IgD-negative memory B cell (primary cell): ENCODE data around the gene VDAC1. TPM values are rescaled to one million over a fixed set of nuclear protein-coding genes. Genes with fewer than 3 reads are reported as not detected.
"Not testable (repeated sequence)": the region's sequence is repeated elsewhere in the genome, so short reads cannot be mapped to it uniquely, and the experiment has no call there.

Experiments
- H3K27ac Mint-ChIP-seq, 3 donors: one replicate each; pipeline ENCODE4 v1.8.0; 2020 to 2022; ENCODE audit warnings: mild to moderate bottlenecking in 3 of 3, mixed read lengths in 3 of 3, moderate library complexity in 1 of 3
- H3K27me3 Mint-ChIP-seq: one replicate; pipeline ENCODE4 v1.8.0; 2021; ENCODE audit warnings: mixed read lengths
- H3K36me3 Mint-ChIP-seq: one replicate; pipeline ENCODE4 v1.8.0; 2020; ENCODE audit warnings: mild to moderate bottlenecking, mixed read lengths
- H3K4me1 Mint-ChIP-seq, 3 donors: one replicate each; pipeline ENCODE4 v1.8.0; 2020 to 2022; ENCODE audit warnings: mixed read lengths in 3 of 3, mild to moderate bottlenecking in 1 of 3
- H3K4me3 Mint-ChIP-seq, 4 donors: one replicate each; pipeline ENCODE4 v1.8.0; 2020 to 2022; ENCODE audit warnings: mild to moderate bottlenecking in 4 of 4, mixed read lengths in 4 of 4, moderate library complexity in 3 of 4
- H3K9me3 Mint-ChIP-seq, 3 donors: one replicate each; pipeline ENCODE4 v1.8.0; 2020 to 2021; ENCODE audit warnings: mixed read lengths in 3 of 3, mild to moderate bottlenecking in 1 of 3
- polyA plus RNA-seq: library from polyadenylated mRNA; unstranded; fragments of 300-500 nt; fragmentation: Illumina TruSeq; gene quantifications from one replicate; pipeline ENCODE4 v1.2.3, GENCODE V29; 2021

Gene VDAC1
- polyA plus RNA-seq, 1 donor from 2014 or later, result 90.0 TPM

DNA sequence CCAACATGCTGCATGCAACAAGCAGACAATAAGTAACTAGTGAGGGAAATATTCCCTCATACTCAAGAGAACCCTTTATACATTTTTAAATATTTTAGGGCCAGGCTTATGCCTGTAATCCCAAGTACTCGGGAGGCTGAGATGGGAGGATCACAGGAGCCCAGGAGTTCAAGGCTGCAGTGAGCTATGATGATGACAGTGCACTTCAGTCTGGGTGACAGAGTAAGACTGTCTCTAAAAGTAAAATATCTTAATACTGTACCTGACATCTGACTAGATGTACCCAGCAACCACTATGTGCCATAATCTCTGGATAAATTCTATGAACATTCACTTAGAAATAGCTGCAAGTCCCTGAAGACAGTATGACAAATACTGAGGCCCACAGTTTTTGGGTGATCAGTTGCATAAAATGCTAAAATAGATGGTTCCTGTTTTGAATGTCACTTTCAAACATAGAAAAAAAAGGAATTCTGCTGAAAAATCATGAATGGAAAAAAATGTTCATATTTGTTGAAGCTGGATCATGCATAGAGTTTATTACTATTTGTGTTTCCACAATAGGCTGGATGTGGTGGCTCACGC, 34.4 kb downstream of the VDAC1 start:
- no peaks in the 10 kb centered on the region for H3K36me3 Mint-ChIP-seq

GRCh38 chr5:133969654-133970324, 35.0 kb downstream of the VDAC1 start:
- Mint-ChIP-seq H3K27me3 (no peaks in the 10 kb centered on the region), H3K4me1 (peaks cover 28 to 34% (median 29%) of the 10 kb centered on the region in 3 donors), H3K36me3 (no peaks in the 10 kb centered on the region), H3K4me3 (peak overlapping the region; percentile 93 to 100 (median 95)), H3K9me3 (no peaks in the 10 kb centered on the region), H3K27ac (peak overlapping the region; percentile 92 to 99 (median 96))

More for the DNA sequence above, 34.4 kb downstream of the VDAC1 start:
- Mint-ChIP-seq H3K27ac (peak overlapping the region; percentile 92 to 99 (median 96)), H3K9me3 (no peaks in the 10 kb centered on the region), H3K27me3 (no peaks in the 10 kb centered on the region), H3K4me3 (peak overlapping the region; percentile 93 to 100 (median 95)), H3K4me1 (peaks cover 24 to 28% (median 24%) of the 10 kb centered on the region in 3 donors)

DNA sequence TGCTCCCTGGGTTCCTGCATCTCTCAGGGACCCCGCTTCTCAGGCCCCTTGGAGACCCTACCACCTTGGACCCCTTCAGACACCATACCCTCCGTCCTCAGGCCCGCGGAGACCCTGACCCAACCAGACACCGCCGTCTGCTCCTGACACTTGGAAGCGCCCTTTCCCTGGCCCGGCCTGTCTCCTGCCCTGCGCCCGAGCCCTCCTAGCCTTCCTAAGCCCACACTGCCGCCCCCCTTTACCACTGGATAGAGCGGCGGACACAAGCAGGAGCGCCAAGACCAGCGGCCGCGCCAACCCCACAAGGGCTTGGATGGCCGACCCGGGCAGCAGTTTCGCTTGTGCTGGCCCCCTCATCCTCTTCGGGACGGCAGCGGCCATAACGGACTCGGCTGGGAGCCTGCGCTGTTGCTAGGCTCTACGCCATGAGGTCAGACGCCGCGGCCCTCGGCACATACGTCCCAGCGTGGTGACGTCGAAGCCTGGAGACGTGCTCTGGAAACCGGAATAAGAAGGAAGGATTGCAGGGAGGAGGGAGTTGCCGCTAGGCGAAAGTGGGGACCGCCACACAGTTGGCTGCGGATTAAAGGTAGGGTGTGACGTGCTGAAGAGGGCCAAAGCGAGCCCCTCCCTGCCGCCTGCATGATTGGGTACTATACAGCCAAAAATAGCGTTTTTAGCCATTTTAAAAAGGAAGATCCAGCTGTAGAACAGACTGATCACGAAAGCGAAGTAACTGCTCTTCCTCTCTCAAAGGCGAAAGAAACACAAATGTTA, 36.4 kb downstream of the VDAC1 start, which contains the start of gene C5orf15:
TSS of gene C5orf15 (minus strand) at position 422 of the 777 bp plus-strand sequence. CDS start at position 381, 41 bp downstream.
- Mint-ChIP-seq H3K27ac (peak within 1 kb of the TSS; percentile 92 to 99 (median 96)), H3K4me3 (peak within 1 kb of the TSS; percentile 93 to 100 (median 95)), H3K27me3 (no peaks in the 10 kb centered on the region), H3K4me1 (peaks cover 31 to 40% (median 33%) of the 10 kb centered on the region in 3 donors), H3K9me3 (no peaks in the 10 kb centered on the region), H3K36me3 (peaks cover 7% of the 10 kb centered on the region)

DNA sequence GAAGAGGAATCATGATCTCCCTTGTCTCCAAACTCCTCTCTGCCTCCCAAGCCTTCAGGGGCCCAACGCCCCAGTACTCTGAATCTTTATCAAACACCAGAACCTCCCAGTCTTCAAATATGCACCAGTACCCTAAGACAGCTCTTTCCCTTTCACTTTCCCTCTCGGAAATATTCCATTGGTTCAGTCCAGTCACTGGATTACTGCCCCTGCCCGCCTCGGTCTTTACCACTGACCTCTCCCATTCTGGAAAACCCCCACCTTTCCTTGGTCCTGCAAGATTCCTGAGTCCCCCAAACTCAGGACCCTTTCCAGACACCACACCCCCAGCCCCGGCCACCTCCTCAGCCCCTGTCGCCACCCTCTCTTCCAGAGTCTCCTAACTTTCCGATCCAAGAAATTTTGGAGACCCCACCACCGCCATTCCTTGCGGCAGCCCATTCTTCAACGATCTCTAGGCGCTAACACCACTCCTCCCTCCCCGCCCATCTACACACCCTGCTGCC, 37.0 kb downstream of the VDAC1 start:
- H3K4me1 Mint-ChIP-seq, result peaks cover 33 to 42% (median 37%) of the 10 kb centered on the region in 3 donors
- peaks cover 7% of the 10 kb centered on the region for H3K36me3 Mint-ChIP-seq
- H3K9me3 Mint-ChIP-seq, result no peaks in the 10 kb centered on the region
- peak overlapping the region; percentile 93 to 100 (median 95) for H3K4me3 Mint-ChIP-seq
- no peaks in the 10 kb centered on the region for H3K27me3 Mint-ChIP-seq
- H3K27ac Mint-ChIP-seq, result peak overlapping the region; percentile 92 to 99 (median 96)

DNA sequence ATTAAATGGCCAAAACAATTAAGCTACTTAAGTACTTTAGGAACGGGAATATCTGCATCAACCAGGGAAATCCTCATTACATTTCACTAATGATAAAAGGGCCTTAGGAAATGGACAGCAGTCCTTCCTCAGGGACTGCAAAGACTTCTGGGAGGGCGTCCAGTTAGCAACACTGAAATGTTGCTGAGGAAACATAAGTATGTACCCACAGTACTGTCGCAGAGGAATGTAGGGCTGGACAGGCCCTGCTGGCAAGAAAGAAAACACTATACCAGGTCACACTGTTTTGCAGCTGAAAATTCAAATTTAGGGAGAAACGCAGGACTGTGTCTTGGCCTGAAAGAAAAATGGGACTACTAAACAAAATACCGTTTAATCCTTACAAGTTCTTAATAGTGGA, 37.7 kb downstream of the VDAC1 start:
- peaks cover 7% of the 10 kb centered on the region for H3K36me3 Mint-ChIP-seq
- H3K4me1 Mint-ChIP-seq, result peaks cover 37 to 47% (median 43%) of the 10 kb centered on the region in 3 donors
- H3K27ac Mint-ChIP-seq, result peak overlapping the region; percentile 92 to 99 (median 96)
- no peaks in the 10 kb centered on the region for H3K9me3 Mint-ChIP-seq
- no peaks in the 10 kb centered on the region for H3K27me3 Mint-ChIP-seq
- H3K4me3 Mint-ChIP-seq, result peak overlapping the region; percentile 26 to 97 (median 93)

DNA sequence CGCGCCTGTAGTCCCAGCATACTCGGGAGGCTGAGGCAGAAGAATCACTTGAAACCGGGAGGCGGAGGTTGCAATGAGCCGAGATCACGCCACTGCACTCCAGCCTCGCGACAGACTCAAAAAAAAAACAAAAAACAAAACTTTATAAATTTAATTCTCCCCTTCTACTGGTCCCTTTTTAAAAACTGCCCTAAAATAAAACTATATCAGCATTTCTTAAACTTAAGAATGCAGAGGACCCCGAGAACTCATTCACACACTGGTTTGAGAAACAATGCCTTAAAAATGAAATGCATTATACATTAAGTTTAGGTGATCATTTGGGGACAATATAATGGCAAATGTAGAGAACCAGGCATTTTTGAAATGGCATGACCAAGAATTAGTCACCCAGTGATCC, 38.7 kb downstream of the VDAC1 start:
- peaks cover 7% of the 10 kb centered on the region for H3K36me3 Mint-ChIP-seq
- peak overlapping the region in 2 of 4 donors; percentile 28 to 93 for H3K4me3 Mint-ChIP-seq
- no peaks in the 10 kb centered on the region for H3K27me3 Mint-ChIP-seq
- H3K9me3 Mint-ChIP-seq, result no peaks in the 10 kb centered on the region
- no peak overlapping the region for H3K27ac Mint-ChIP-seq
- H3K4me1 Mint-ChIP-seq, result peaks cover 37 to 48% (median 44%) of the 10 kb centered on the region in 3 donors

DNA sequence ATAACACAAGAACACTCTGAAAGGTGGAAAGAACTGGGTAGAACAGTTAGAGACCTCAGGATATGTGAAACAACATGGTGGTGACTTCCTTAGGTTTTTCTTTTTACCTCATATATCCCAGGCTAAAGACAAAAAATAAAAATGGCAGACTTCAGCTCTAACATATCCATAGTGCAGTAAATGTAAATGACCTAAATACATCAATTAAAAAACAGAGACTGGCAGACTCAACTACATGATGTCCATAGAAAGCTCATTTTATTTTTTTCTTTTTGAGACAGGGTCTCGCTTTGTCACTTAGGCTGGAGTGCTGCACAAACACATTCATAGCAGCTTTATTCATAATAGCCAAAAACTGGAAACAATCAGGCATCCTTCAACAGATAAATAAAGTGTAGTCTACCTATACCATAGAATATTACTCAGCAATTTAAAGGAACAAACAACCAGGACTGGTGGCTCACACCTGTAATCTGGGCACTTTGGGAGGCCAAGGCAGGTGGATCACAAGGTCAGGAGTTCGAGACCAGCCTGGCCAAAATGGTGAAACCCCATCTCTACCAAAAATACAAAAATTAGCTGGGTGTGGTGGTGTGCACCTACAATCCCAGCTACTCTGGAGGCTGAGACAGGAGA, 41.2 kb downstream of the VDAC1 start:
- Mint-ChIP-seq H3K4me1 (peaks cover 40 to 50% (median 49%) of the 10 kb centered on the region in 3 donors), H3K4me3 (peak overlapping the region in 1 of 4 donors; percentile 59), H3K27me3 (no peaks in the 10 kb centered on the region), H3K27ac (peak overlapping the region in 1 of 3 donors; percentile 43), H3K9me3 (no peaks in the 10 kb centered on the region), H3K36me3 (peaks cover 12% of the 10 kb centered on the region)

GRCh38 chr5:133962801-133963476, 41.8 kb downstream of the VDAC1 start:
- H3K27me3 Mint-ChIP-seq, result no peaks in the 10 kb centered on the region
- no peaks in the 10 kb centered on the region for H3K9me3 Mint-ChIP-seq
- H3K4me3 Mint-ChIP-seq, result peak overlapping the region in 1 of 4 donors; percentile 59
- H3K4me1 Mint-ChIP-seq, result peaks cover 34 to 50% (median 45%) of the 10 kb centered on the region in 3 donors
- peaks cover 12% of the 10 kb centered on the region for H3K36me3 Mint-ChIP-seq
- H3K27ac Mint-ChIP-seq, result peak overlapping the region; percentile 20 to 43 (median 39)

GRCh38 chr5:133962131-133962530, 42.6 kb downstream of the VDAC1 start:
- Mint-ChIP-seq H3K4me1 (peaks cover 36 to 50% (median 48%) of the 10 kb centered on the region in 3 donors), H3K27ac (peak overlapping the region in 2 of 3 donors; percentile 15 to 20)

DNA sequence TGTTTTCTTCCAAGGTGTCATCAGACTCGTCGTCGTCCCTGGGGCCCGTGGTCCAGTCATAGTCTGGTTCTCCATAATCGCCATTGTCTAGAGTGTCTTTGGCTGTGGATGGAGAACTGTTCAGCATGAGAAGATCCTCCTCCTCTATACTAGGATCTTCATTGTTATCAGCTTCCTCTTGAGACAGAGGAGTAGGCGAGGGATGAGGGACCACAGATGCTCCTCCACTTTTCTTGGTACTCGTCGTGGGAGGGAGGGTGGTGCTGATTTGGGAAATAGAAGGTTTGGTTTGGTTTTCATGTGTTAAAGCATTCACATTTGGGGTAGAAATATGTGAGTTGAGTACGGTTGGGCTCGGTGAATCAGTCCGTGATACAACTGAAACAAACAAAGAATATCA, 45.1 kb downstream of the VDAC1 start:
- no peaks in the 10 kb centered on the region for H3K9me3 Mint-ChIP-seq
- H3K27ac Mint-ChIP-seq, result peak overlapping the region; percentile 79 to 96 (median 81)
- H3K4me3 Mint-ChIP-seq, result peak overlapping the region in 3 of 4 donors; percentile 38 to 71 (median 50)
- peaks cover 12% of the 10 kb centered on the region for H3K36me3 Mint-ChIP-seq
- no peaks in the 10 kb centered on the region for H3K27me3 Mint-ChIP-seq
- peaks cover 36 to 46% (median 40%) of the 10 kb centered on the region in 3 donors for H3K4me1 Mint-ChIP-seq

More at GRCh38 chr5:133962131-133962530, 42.6 kb downstream of the VDAC1 start:
- Mint-ChIP-seq H3K9me3 (no peaks in the 10 kb centered on the region), H3K4me3 (peak overlapping the region in 1 of 4 donors; percentile 59), H3K36me3 (peaks cover 12% of the 10 kb centered on the region), H3K27me3 (no peaks in the 10 kb centered on the region)

DNA sequence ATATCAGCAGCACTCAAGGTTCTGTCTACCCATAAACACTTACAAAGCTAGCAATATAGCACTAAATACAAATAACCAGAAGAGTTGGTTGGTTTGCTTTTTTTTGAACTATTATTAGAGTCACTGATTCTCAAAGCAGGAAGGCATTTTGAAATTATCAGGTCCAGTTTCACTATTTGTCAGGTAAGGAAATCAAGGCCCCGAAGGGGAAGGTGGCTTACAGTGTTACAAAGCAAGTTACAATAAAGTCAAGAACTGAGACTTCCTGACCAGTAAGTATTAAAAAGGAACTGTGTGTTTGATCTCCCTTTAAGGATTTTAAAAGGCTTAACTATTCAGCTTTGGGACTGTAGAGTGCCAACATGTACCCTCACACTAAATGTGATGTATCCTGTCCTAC, 47.2 kb downstream of the VDAC1 start:
- Mint-ChIP-seq H3K27ac (peak overlapping the region; percentile 79 to 92 (median 86)), H3K27me3 (no peaks in the 10 kb centered on the region), H3K36me3 (peaks cover 8% of the 10 kb centered on the region), H3K4me1 (peaks cover 32 to 36% (median 33%) of the 10 kb centered on the region in 3 donors), H3K9me3 (no peaks in the 10 kb centered on the region), H3K4me3 (peak overlapping the region in 3 of 4 donors; percentile 56 to 81 (median 80))

GRCh38 chr5:133957080-133957479, 47.7 kb downstream of the VDAC1 start:
- Mint-ChIP-seq H3K4me3 (peak overlapping the region in 3 of 4 donors; percentile 56 to 80 (median 76)), H3K9me3 (no peaks in the 10 kb centered on the region), H3K27ac (peak overlapping the region; percentile 79 to 92 (median 86))

GRCh38 chr5:133956196-133956595, 48.6 kb downstream of the VDAC1 start:
- not testable (repeated sequence) for H3K36me3 Mint-ChIP-seq, H3K4me3 Mint-ChIP-seq, H3K9me3 Mint-ChIP-seq, H3K27me3 Mint-ChIP-seq
- peak overlapping the region in 1 of 3 donors; percentile 92 for H3K27ac Mint-ChIP-seq
- H3K4me1 Mint-ChIP-seq, result peaks cover 27 to 31% (median 27%) of the 10 kb centered on the region in 3 donors

More at GRCh38 chr5:133957080-133957479, 47.7 kb downstream of the VDAC1 start:
- peaks cover 27 to 31% (median 27%) of the 10 kb centered on the region in 3 donors for H3K4me1 Mint-ChIP-seq
- peaks cover 8% of the 10 kb centered on the region for H3K36me3 Mint-ChIP-seq
- no peaks in the 10 kb centered on the region for H3K27me3 Mint-ChIP-seq
